ENCODE measurements around the gene DVL2.

DNA sequence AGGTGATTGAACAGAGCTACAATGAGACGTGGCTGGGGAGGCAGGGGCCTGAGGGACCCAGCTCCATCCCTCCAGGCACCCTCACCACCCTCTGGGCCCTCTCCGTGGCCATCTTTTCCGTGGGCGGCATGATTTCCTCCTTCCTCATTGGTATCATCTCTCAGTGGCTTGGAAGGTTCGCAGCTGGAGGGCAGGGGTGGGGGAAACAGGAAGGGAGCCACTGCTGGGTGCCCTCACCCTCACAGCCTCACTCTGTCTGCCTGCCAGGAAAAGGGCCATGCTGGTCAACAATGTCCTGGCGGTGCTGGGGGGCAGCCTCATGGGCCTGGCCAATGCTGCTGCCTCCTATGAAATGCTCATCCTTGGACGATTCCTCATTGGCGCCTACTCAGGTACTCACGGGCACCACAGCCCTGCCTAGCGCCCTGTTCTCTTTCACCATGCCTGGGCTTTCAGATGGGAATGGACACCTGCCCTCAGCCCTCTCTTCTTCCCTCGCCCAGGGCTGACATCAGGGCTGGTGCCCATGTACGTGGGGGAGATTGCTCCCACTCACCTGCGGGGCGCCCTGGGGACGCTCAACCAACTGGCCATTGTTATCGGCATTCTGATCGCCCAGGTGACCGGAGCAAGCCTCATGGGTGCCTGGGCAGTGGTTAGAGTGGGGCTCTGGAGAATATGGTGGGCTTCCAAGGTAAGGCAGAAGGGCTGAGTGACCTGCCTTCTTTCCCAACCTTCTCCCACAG lies 49.3 kb upstream of the DVL2 start:
- TF ChIP-seq EP300 (IDR thresholded peaks at IDR 0.05) = no peak
- TF ChIP-seq, protein P1, sequence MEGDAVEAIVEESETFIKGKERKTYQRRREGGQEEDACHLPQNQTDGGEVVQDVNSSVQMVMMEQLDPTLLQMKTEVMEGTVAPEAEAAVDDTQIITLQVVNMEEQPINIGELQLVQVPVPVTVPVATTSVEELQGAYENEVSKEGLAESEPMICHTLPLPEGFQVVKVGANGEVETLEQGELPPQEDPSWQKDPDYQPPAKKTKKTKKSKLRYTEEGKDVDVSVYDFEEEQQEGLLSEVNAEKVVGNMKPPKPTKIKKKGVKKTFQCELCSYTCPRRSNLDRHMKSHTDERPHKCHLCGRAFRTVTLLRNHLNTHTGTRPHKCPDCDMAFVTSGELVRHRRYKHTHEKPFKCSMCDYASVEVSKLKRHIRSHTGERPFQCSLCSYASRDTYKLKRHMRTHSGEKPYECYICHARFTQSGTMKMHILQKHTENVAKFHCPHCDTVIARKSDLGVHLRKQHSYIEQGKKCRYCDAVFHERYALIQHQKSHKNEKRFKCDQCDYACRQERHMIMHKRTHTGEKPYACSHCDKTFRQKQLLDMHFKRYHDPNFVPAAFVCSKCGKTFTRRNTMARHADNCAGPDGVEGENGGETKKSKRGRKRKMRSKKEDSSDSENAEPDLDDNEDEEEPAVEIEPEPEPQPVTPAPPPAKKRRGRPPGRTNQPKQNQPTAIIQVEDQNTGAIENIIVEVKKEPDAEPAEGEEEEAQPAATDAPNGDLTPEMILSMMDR (IDR thresholded peaks at IDR 0.05) = peak in 1 of 4 experiments; percentile 0

Data from sigmoid colon (tissue), 4 donors.